ENCODE measurements around the gene EDARADD.
"Not testable (repeated sequence)": the region's sequence is repeated elsewhere in the genome, so short reads cannot be mapped to it uniquely, and the experiment has no call there.

Gene EDARADD

GRCh38 chr1:236450779-236451178 lies 56.7 kb downstream of the EDARADD start:
- DNase-seq, result no peak

GRCh38 chr1:236451796-236452373 lies 57.8 kb downstream of the EDARADD start:
- DNase-seq, result peak in 1 of 4 experiments; percentile 2

GRCh38 chr1:236455243-236455642 lies 61.2 kb downstream of the EDARADD start:
- no peak for DNase-seq

DNA sequence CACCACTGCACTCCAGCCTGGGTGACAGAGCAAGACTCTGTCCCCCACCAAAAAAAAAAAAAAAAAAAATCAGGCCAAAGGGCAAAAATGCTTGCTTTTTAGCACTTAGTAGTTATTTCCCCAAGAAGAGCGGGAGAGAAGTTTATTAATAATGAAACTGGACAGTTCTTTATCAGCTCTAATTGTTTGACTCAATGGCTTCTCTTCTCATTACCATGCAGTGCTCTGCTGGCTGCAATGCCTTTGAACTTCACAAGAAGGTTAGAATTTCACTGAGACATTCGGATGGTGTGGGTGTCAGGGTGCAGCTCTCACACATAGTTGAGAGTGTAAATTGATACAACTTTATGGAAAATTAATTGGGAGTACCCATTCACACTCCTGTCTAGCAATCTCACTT lies 63.7 kb downstream of the EDARADD start:
- DNase-seq, result no peak

DNA sequence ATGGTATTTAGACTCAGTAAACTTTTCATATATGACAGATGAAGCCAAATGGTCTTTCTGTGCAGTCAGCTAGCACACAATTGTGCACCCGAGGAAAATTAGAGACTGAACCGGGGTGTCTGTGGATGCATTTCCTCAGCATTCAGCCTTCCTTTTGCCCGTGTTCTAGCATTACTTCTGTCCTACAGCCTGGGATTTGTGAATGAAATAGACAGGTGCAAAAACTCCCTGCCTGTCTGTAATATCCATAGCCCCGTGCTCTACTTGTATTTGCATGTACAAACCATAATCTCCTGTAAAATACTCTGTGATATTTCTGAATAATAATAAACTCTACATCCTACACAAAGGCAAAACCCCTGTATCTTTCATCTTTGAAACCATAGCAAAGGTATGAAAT lies 64.9 kb downstream of the EDARADD start:
- DNase-seq, result no peak

- no peak for DNase-seq
Measured at GRCh38 chr1:236460103-236460502, 66.0 kb downstream of the EDARADD start.

DNA sequence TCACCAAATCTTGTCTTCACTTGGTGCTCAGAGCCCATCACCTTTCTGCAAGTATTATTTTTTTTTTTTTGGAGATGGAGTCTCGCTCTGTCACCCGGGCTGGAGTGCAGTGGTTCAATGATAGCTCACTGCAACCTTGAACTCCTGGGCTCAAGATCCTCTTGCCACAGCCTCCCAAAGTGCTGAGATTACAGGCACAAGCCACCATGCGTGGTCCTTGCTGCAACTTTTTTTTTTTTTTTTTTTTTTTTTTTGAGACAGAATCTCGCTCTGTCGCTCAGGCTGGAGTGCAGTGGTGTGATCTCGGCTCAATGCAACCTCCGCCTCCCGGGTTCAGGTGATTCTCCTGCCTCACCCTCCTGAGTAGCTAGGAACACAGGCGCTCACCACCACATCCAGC lies 70.1 kb downstream of the EDARADD start:
- not testable (repeated sequence) for DNase-seq

DNA sequence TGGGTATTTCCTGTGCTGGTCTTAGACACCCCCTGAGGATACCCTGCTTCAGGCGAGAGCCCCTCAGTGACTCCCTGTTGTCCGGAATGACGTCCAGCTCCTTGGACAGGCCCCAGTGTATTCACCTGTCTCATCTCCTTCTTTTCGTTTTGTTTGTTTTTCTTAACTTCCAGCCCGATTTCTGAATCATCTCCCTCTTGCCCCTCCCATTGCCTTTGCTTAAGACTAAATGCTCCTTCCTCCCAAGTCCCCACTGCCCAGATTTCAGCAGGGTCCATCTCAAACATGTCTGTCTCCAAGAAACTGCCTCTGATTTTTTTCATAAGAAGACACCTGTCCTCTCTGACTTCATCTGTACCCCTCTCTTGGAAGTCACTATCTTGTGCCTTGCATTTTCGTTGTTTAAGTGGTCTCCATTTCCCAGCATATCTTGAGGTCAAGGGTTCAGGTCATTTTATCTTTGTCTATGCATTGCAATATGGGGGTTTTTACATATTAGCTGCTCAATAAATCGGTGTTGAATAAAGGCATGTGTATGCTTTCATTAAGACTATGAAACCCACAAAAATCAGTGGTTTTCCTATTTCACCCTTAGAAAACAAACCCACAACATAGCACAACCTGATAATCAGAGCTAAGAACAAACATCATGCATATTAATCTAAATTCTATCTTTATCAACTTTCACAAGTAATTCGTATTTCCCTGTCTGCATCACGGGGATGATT lies 71.3 kb downstream of the EDARADD start:
- DNase-seq, result no peak

DNA sequence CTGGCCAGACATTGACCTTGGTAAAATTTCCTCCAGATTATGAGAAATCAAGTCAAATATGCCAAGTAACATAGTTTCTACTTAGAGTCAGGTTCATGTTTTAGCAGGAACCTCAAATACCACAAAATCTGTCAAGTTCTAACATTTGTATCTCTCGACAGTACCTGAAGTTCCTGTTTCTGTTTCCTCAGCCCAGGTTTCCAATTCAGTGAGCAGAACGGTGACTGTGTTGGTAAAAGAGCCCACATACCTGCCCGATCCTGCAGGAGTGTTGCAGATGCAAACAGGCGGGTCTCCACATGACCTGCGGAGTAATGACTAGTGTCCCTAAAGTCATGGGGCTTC lies 71.8 kb downstream of the EDARADD start:
- DNase-seq, result no peak

DNA sequence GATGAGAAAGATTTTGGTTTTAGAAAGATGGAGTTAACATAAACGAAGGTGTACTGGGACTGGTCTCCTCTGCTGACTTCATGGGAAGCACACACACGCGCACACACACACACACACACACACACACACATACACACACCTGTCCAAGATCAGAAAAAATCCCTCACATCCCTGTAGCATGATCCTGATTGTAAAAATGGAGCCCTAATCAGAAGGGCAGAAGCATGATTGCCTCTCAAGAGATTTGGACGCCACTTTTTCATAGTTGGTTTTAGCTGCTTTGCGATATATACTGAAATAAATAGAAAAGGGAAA lies 73.2 kb downstream of the EDARADD start:
- DNase-seq, result no peak

- no peak for DNase-seq
Measured at GRCh38 chr1:236468625-236469024, 74.5 kb downstream of the EDARADD start.

DNA sequence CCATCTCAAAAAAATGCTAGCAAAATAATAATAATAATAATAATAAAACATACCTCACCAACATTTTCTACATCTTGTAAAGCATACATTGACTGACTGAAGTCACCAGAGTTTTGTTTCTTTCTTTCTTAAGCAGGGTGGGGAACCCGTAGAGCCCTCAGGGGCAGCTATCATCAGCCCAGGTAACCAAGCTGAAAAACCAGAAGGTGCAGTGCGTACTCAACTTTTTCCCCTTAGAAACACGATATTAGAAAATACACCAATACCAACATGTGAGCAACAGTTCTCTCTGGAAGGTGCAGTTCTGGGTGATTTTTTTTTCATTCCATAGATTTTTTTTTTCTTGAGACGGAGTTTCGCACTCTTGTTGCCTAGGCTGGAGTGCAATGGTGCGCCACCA lies 75.4 kb downstream of the EDARADD start:
- DNase-seq, result no peak

DNA sequence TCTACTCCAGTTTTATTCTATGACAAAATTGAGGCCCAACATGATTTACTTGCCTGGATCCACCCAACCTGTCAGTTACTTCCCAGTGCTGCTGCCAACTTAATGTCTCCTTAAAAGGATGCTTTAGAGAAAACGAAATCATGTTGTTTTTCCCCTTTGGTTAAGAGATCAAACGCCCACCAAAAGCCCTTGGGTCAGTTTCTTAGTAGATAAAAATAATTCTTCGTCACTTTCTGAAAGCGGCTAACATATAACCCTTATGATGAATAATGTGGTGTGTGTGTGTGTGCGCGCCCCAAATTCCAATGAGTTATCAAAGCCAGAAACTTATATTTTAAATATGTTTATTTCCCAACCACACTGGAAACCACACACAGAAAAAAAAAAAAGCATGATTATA lies 77.0 kb downstream of the EDARADD start:
- DNase-seq, result no peak

- no peak for DNase-seq
Measured at GRCh38 chr1:236471653-236472052, 77.6 kb downstream of the EDARADD start.

- DNase-seq, result no peak
Measured at GRCh38 chr1:236472850-236473788, 79.0 kb downstream of the EDARADD start.

DNA sequence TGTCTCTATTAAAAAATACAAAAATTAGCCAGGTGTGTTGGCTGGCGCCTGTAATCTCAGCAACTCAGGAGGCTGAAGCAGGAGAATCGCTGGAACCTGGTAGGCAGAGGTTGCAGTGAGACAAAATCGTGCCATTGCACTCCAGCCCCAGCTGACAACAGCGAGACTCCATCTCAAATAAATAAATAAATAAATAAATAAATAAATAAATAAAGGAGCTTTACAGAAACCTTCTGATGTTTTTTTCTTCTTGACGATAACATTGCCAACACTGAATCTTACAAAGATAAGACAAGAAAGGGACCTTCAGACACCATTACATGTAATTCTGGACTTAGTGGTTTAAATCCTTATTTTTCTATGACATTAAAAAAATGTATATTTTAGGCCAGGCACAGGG lies 81.9 kb downstream of the EDARADD start:
- no peak for DNase-seq

- DNase-seq, result no peak
Measured at GRCh38 chr1:236480758-236481436, 86.8 kb downstream of the EDARADD start.

GRCh38 chr1:236484310-236484971 lies 90.4 kb downstream of the EDARADD start:
- DNase-seq, result no peak

DNA sequence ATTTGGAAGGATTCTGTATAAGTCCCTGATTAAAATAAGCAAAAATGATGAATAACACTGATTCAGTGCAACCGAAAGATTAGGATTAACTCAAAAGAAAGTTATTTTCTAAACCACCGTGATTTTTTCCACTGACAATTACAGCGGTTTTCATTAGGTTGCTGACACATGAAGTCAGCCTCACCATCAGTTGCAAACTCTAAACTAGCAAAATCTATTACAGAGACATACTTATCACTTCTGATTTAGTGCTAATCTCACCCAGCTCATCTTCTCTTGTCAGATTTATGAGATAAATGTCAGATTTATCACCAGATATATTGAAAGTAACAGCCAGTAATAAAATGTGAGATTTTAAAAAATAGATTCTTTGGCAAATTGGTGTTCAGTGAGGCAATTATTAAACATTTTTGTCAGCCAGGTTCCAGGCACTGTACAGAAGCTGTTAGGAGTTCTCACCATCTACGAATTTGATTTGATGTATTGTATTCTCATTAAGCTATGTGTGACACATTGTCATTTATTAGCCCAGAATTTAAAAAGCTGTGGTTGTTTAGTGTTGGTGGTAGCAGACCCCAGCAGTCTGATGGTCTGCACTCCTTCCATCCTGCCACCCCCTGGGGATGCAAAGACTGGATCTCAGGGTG lies 92.4 kb downstream of the EDARADD start:
- DNase-seq, result no peak

DNA sequence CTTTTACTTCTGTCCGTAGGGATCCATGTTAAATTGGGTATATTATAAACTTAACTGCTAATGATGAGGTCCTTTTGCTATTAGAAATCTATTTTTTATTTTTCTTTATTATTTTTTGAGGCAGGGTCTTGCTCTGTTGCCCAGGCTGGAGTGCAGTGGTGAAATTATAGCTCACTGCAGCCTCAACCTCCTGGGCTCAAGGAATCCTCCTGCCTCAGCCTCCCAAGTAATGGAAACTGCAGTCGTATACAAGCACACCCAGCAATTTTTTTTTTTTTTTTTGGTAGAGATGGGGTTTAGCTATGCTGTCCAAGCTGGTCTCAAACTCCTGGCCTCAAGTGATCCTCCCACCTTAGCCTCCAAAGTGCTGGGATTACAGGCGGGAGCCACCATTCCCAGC lies 95.1 kb downstream of the EDARADD start:
- not testable (repeated sequence) for DNase-seq

DNA sequence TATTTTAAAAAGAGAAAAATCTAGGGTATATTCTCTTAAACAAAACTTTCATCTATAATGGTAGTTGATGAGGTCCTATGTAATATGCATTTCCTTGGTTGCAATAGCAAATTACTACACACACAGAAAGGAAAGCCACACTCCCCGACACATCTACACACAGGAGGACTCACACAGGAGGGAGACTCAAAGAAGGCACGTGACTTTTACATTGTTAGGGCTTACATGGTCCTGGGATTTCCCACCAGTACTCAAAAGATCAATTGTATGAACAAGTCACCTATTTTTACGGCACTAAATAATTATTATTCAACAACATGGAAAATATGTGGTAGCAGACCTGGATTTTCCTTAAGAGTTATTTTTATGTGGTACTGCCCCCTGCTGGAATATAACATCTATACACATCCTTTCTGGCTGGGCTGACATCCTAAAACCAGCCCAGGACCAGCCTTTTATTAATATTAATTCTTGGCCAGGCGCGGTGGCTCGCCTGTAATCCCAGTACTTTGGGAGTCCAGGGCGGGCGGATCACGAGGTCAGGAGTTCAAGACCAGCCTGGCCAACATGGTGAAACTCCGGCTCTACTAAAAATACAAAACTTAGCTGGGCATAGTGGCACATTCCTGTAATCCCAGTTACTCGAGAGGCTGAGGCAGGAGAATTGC lies 95.8 kb downstream of the EDARADD start:
- no peak for DNase-seq

Measured in activated naive CD4-positive, alpha-beta T cell (primary cell).